Panc1 (cell line): ENCODE measurements around the gene BTG2. TPM values are rescaled to one million over a fixed set of nuclear protein-coding genes. Genes with fewer than 3 reads are reported as not detected.

ENCODE experiments used
- ATAC-seq: fragments of 200-7000 bp; cut with Tn5 transposase; 2 replicates; pipeline ENCODE4 v1.9.1; 2020; ENCODE audit warnings: mild to moderate bottlenecking, moderate library complexity
- BruUV-seq: library from RNA; stranded (reverse); fragments of 400-500 nt; replicated peaks from 2 replicates; lab custom pipeline; 2021; lab: Mats Ljungman, UMichigan
- CTCF ChIA-PET: fragments of 300-600 bp; sonication (Branson Sonifier 250); formaldehyde crosslinking; loops from one replicate; lab custom pipeline; 2022; ENCODE audit warnings: antibody characterized with exemption; lab: Charles Lee
- POLR2A ChIA-PET: fragments of 300-600 bp; sonication (Branson Sonifier 250); formaldehyde crosslinking; loops from one replicate; lab custom pipeline; 2022; ENCODE audit warnings: antibody characterized with exemption; lab: Charles Lee
- DNase-seq: peaks from one replicate; pipeline ENCODE4 v3.0.0-alpha.2; 2010; ENCODE audit warnings: low read depth, low spot score
- H3K27ac ChIP-seq: 2 replicates; pipeline ENCODE4 v1.5.1; 2011; ENCODE audit warnings: mild to moderate bottlenecking, low read length, inconsistent platforms
- H3K27me3 ChIP-seq: fragments of 200-500 bp; sonication (Bioruptor generic); 2 replicates; pipeline ENCODE4 v1.6.0; 2014; ENCODE audit warnings: low read length, inconsistent platforms; ENCODE audit not compliant: control insufficient read depth, insufficient read depth
- H3K36me3 ChIP-seq: fragments of 200-500 bp; sonication (Bioruptor generic); 2 replicates; pipeline ENCODE4 v1.5.1; 2014; ENCODE audit warnings: inconsistent platforms, mild to moderate bottlenecking, low read length, moderate library complexity; ENCODE audit not compliant: control insufficient read depth, insufficient read depth
- H3K4me1 ChIP-seq: 2 replicates; pipeline ENCODE4 v1.5.1; 2011; ENCODE audit warnings: inconsistent platforms, mild to moderate bottlenecking, low read length, moderate library complexity; ENCODE audit not compliant: control insufficient read depth, insufficient read depth
- H3K4me3 ChIP-seq, 2 experiments: 2 replicates each; pipeline ENCODE4 v1.5.1; 2011 to 2012; ENCODE audit warnings: low read depth in 2 of 2, low read length in 2 of 2, mild to moderate bottlenecking in 2 of 2, inconsistent platforms in 1 of 2, moderate library complexity in 1 of 2
- H3K9me3 ChIP-seq: fragments of 200-500 bp; sonication (Bioruptor generic); 2 replicates; pipeline ENCODE4 v1.5.1; 2014; ENCODE audit warnings: low read depth, mild to moderate bottlenecking, inconsistent platforms, low read length, moderate library complexity; ENCODE audit not compliant: control insufficient read depth, insufficient read depth
- CTCF ChIP-seq: fragments of 450-650 bp; IDR thresholded peaks from 2 replicates; pipeline ENCODE4 v1.5.1; 2017; ENCODE audit warnings: mild to moderate bottlenecking
- POLR2AphosphoS5 ChIP-seq: IDR thresholded peaks from 2 replicates; pipeline ENCODE4 v1.6.1; 2012; ENCODE audit warnings: mild to moderate bottlenecking, low read depth, low read length, moderate library complexity
- REST ChIP-seq, 2 experiments: IDR thresholded peaks; 2 replicates each; pipeline ENCODE4 v1.6.1; 2011 to 2012; ENCODE audit warnings: low read depth in 2 of 2, control low read depth in 1 of 2, low read length in 1 of 2, mild to moderate bottlenecking in 1 of 2, moderate library complexity in 1 of 2; ENCODE audit not compliant: insufficient read depth in 1 of 2
- SIN3A ChIP-seq: IDR thresholded peaks from 2 replicates; pipeline ENCODE4 v1.6.1; 2012; ENCODE audit warnings: low read depth, mild to moderate bottlenecking, low read length, moderate library complexity, borderline replicate concordance; ENCODE audit not compliant: insufficient read depth
- TCF7L2 ChIP-seq: IDR thresholded peaks from 2 replicates; pipeline ENCODE4 v1.6.1; 2011; ENCODE audit warnings: mild to moderate bottlenecking, low read depth, low read length, inconsistent platforms
- in situ Hi-C: cut with HindIII; loops from 2 replicates; pipeline ENCODE4 v1.10.0; 2016; ENCODE audit warnings: low sequenced_read_pairs, low pct_unique_long_range_greater_than_20kb
- intact Hi-C: fragments of 100-400 bp; cut with micrococcal nuclease; formaldehyde crosslinking; loops from one replicate; pipeline ENCODE4 v1.10.0; 2022; ENCODE audit not compliant: unreplicated experiment
- total RNA-seq: library from RNA; stranded (reverse); gene quantifications from one replicate; pipeline ENCODE4 v1.2.1, GENCODE V29; 2021; ENCODE audit not compliant: unreplicated experiment

Gene BTG2
- total RNA-seq, 1 experiment from 2014 or later, result 6.1 TPM

GRCh38 chr1:203349773-203350524 lies 44.6 kb downstream of the BTG2 start:
- TF ChIP-seq REST (IDR thresholded peaks at IDR 0.05; ENCODE audit: insufficient read depth in 1 of 2, low read depth in 2 of 2, low read length in 1 of 2) (no peak), CTCF (no peak), TCF7L2 (no peak), POLR2AphosphoS5 (no peak), SIN3A (no peak)
- Histone ChIP-seq H3K9me3 (no peaks in the 10 kb centered on the region), H3K4me1 (no peaks in the 10 kb centered on the region), H3K36me3 (no peaks in the 10 kb centered on the region), H3K27me3 (peaks cover 25% of the 10 kb centered on the region), H3K27ac (no peak overlapping the region), H3K4me3 (no peak overlapping the region)
- POLR2A ChIA-PET, result no interaction called here
- DNase-seq (no peak), ATAC-seq (no peak)
- CTCF ChIA-PET, result no interaction called here
- in situ Hi-C loops, result no loop called here
- intact Hi-C loops, result no loop called here
- no TSS peak for BruUV-seq

- ChIA-PET POLR2A (interaction anchor here (0.6 kb wide), 1 partner anchor 49 kb away, joined by 4 read pairs; no protein-coding TSS in a partner anchor), CTCF (no interaction called here)
- Histone ChIP-seq H3K9me3 (no peaks in the 10 kb centered on the region), H3K27me3 (peaks cover 28% of the 10 kb centered on the region), H3K36me3 (no peaks in the 10 kb centered on the region), H3K4me1 (no peaks in the 10 kb centered on the region), H3K4me3 (no peak within 1 kb of the TSS), H3K27ac (no peak within 1 kb of the TSS)
- no peak for DNase-seq
- ATAC-seq, result peak; percentile 66; the same call in 1 of the 2 replicates
- in situ Hi-C loops, result no loop called here
- intact Hi-C loops, result no loop called here
- no peak for TF ChIP-seq TCF7L2
- peak; percentile 23 for TF ChIP-seq CTCF
- no TSS peak for BruUV-seq
Measured at GRCh38 chr1:203351037-203351625, 45.8 kb downstream of the BTG2 start, which contains the start of gene FMOD. Gene FMOD, minus strand, starts transcription at chr1:203351122. Its CDS starts 2,852 bp downstream, at chr1:203348270.
